Spleen (tissue), 13 donors: ENCODE results near the gene CD302. TPM values are rescaled to one million over a fixed set of nuclear protein-coding genes. Genes with fewer than 3 reads are reported as not detected.

Experiments used
- DNase-seq: peaks from one replicate; pipeline ENCODE4 v3.0.0-alpha.2; 2020
- H3K27ac ChIP-seq, 8 donors: fragments of 200-600 bp; sonication (generic) in 7 of 8; 1 replicate in 4 of 8; 2 replicates in 4 of 8; pipeline versions ENCODE4 v1.5.0 to v1.8.0; 2016 to 2021; ENCODE audit warnings: inconsistent platforms in 4 of 8, mild to moderate bottlenecking in 4 of 8, moderate library complexity in 1 of 8
- H3K27me3 ChIP-seq, 7 donors: fragments of 200-600 bp; sonication (generic) in 6 of 7; replicated peaks in 1 of 7; 1 replicate in 4 of 7; 2 replicates in 3 of 7; pipeline versions ENCODE4 v1.5.0 to v1.8.0; 2016 to 2021; ENCODE audit warnings: inconsistent platforms in 3 of 7, mild to moderate bottlenecking in 1 of 7
- H3K36me3 ChIP-seq, 6 donors: fragments of 200-600 bp; sonication (generic) in 5 of 6; 1 replicate in 4 of 6; 2 replicates in 2 of 6; pipeline versions ENCODE4 v1.5.0 to v1.8.0; 2016 to 2021; ENCODE audit warnings: inconsistent platforms in 2 of 6
- H3K4me1 ChIP-seq, 6 donors: fragments of 200-600 bp; sonication (generic) in 5 of 6; 1 replicate in 3 of 6; 2 replicates in 3 of 6; pipeline versions ENCODE4 v1.5.0 to v1.8.0; 2016 to 2021; ENCODE audit warnings: inconsistent platforms in 3 of 6
- H3K4me3 ChIP-seq, 8 donors: fragments of 200-600 bp; sonication (generic) in 7 of 8; 1 replicate in 4 of 8; 2 replicates in 4 of 8; pipeline versions ENCODE4 v1.5.0 to v1.8.0; 2016 to 2021; ENCODE audit warnings: inconsistent platforms in 4 of 8, mild to moderate bottlenecking in 4 of 8, moderate library complexity in 2 of 8
- H3K9me3 ChIP-seq, 8 donors: fragments of 200-600 bp; sonication (generic) in 7 of 8; 1 replicate in 4 of 8; 2 replicates in 4 of 8; pipeline versions ENCODE4 v1.5.0 to v1.8.0; 2016 to 2021; ENCODE audit warnings: inconsistent platforms in 4 of 8
- CTCF ChIP-seq, 11 experiments: fragments of 200-600 bp in 7 of 11; fragments of 450-650 bp in 4 of 11; sonication (generic) in 4 of 11; IDR thresholded peaks in 8 of 11; conservative IDR thresholded peaks in 3 of 11; 1 replicate in 7 of 11; 2 replicates in 4 of 11; pipeline versions ENCODE4 v1.4.0 to v1.8.0; 2016 to 2021; ENCODE audit warnings: antibody characterized with exemption in 11 of 11, inconsistent platforms in 4 of 11, mild to moderate bottlenecking in 1 of 11
- POLR2A ChIP-seq, 3 donors: fragments of 450-650 bp; IDR thresholded peaks; one replicate each; pipeline ENCODE4 v1.5.1; 2017; ENCODE audit warnings: antibody characterized with exemption in 3 of 3, mild to moderate bottlenecking in 1 of 3
- POLR2AphosphoS5 ChIP-seq, 3 donors: sonication (generic); formaldehyde crosslinking; IDR thresholded peaks; one replicate each; pipeline ENCODE4 v1.5.1; 2017; ENCODE audit warnings: antibody characterized with exemption in 3 of 3
- WGBS, 5 donors: extraction: QIAGEN DNeasy Blood & Tissue Kit in 3 of 5; methylation state at CpG; one replicate each; pipeline versions ENCODE4 v1.1.5 to v1.1.7; 2013 to 2018; 5-methylcytosine and 5-hydroxymethylcytosine counted together
- intact Hi-C: fragments of 100-400 bp; cut with DNase I; formaldehyde crosslinking; loops from one replicate; pipeline ENCODE4 v1.15.0; 2023; ENCODE audit warnings: low total_unique reads
- long read RNA-seq, 2 donors: transcript quantifications; one replicate each; lab custom pipeline, GENCODE V29; 2026
- polyA plus RNA-seq, 3 donors: library from polyadenylated mRNA; stranded (reverse); fragments of 200-250 nt; gene quantifications; one replicate each; pipeline ENCODE4 v1.2.1, GENCODE V29; 2013
- total RNA-seq, 7 donors: library from RNA; depleted of rRNA in 3 of 7; stranded (reverse); fragments of >200 nt in 3 of 7; fragmentation: NEBNext Ultra II Directional in 4 of 7; extraction: Animal tissue kit (Norgen Biotek cat#: 25700) in 4 of 7; gene quantifications; one replicate each; pipeline versions ENCODE4 v1.1.0 to v1.2.1, GENCODE V29; 2016 to 2021
- donor health status: healthy with polysubstance abuse.
- donor health status: DM: no; HTN: no; CAD: no; lungs with moderate emphysema.
- donor health status: DM: no; HTN: no; CAD: no.
- donor health status: Bipolar disorder and iron deficiency.
- donor health status: healthy.
- donor health status: DM: no; HTN: no; CAD: no.
- donor health status: DM: yes; HTN: yes; CAD: no.

Gene CD302, protein sequence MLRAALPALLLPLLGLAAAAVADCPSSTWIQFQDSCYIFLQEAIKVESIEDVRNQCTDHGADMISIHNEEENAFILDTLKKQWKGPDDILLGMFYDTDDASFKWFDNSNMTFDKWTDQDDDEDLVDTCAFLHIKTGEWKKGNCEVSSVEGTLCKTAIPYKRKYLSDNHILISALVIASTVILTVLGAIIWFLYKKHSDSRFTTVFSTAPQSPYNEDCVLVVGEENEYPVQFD
- 100 to 1,000 TPM in 1 of 7 donors, 10 to 100 TPM in 6; 32.8 to 103 (median 72.4) TPM for total RNA-seq
- 10 to 100 TPM in 2 of 3 donors, 1 to 10 TPM in 1; 8.6 to 16.0 (median 13.7) TPM for polyA plus RNA-seq
- long read RNA-seq, donor 1, transcript CD302-201 (6 exons, 3,741 nt), result major isoform, 18 of 20 reads
- long read RNA-seq, donor 1, partial matches to known transcripts, result 0 of 20 reads
- long read RNA-seq, donor 1, other reads (novel, unspliced or antisense), result 0 of 20 reads
- long read RNA-seq, donor 2, transcript CD302-201 (6 exons, 3,741 nt), result major isoform, 15 of 18 reads
- long read RNA-seq, donor 2, partial matches to known transcripts, result 0 of 18 reads
- long read RNA-seq, donor 2, other reads (novel, unspliced or antisense), result 0 of 18 reads

- WGBS, 5 donors, result 1 to 2% (median 2%) methylated on average over 50 to 82 of the region's 82 CpGs
- Histone ChIP-seq H3K27me3 (peaks cover 0 to 13% (median 0%) of the 10 kb centered on the region in 7 donors), H3K36me3 (no peaks in the 10 kb centered on the region), H3K4me1 (peaks cover 0 to 73% (median 31%) of the 10 kb centered on the region in 6 donors), H3K9me3 (no peaks in the 10 kb centered on the region), H3K4me3 (peak within 1 kb of the TSS; percentile 43 to 88 (median 62)), H3K27ac (peak within 1 kb of the TSS; percentile 78 to 96 (median 90))
- peak; percentile 91 for DNase-seq
- peak; percentile 73 to 87 (median 82) for TF ChIP-seq POLR2AphosphoS5 (IDR thresholded peaks at IDR 0.05)
- peak in 1 of 11 experiments; percentile 12 for TF ChIP-seq CTCF (IDR thresholded peaks at IDR 0.05 in 8 of 11, conservative IDR thresholded peaks at IDR 0.05 in 3 of 11)
- no peak for TF ChIP-seq POLR2A (IDR thresholded peaks at IDR 0.05)
- intact Hi-C loops, result no loop called here
Observed at GRCh38 chr2:159797543-159798375, at the start of gene CD302. CD302 (minus strand) TSS chr2:159798208; CDS start chr2:159798198, 10 bp downstream.

DNA sequence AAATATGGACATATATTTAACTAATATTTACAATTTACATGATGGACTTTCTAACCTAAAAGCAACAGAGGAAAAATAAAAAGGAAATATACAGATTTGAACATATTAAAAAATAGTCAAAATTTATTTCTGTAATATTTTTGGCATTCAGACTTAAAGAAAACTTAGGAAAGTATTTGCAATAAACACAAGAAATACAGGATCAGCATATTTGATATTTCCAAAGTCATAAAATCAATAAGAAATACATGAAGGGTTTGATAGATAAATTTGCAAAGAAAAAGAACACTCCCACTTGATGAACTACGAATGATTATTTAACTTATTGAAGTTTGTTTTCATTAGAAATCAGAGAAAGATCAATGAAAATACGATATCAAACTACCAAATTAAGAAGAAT lies 48.6 kb upstream of the CD302 start:
- no peaks in the 10 kb centered on the region for H3K27me3 ChIP-seq
- intact Hi-C loops, result no loop called here
- no peak overlapping the region for H3K27ac ChIP-seq
- H3K4me1 ChIP-seq, result no peaks in the 10 kb centered on the region
- peaks cover 0 to 94% (median 42%) of the 10 kb centered on the region in 6 donors for H3K36me3 ChIP-seq
- H3K4me3 ChIP-seq, result no peak overlapping the region
- no peak for DNase-seq
- TF ChIP-seq CTCF (IDR thresholded peaks at IDR 0.05 in 8 of 11, conservative IDR thresholded peaks at IDR 0.05 in 3 of 11), result no peak
- TF ChIP-seq POLR2AphosphoS5 (IDR thresholded peaks at IDR 0.05), result no peak
- no peak for TF ChIP-seq POLR2A (IDR thresholded peaks at IDR 0.05)
- H3K9me3 ChIP-seq, result no peaks in the 10 kb centered on the region
- WGBS, 5 donors, result 49 to 71% (median 50%) methylated on average over 2 of the region's 2 CpGs

- intact Hi-C loops, result no loop called here
- Histone ChIP-seq H3K4me1 (no peaks in the 10 kb centered on the region), H3K27me3 (no peaks in the 10 kb centered on the region), H3K27ac (no peak overlapping the region), H3K36me3 (peaks cover 0 to 93% (median 35%) of the 10 kb centered on the region in 6 donors), H3K4me3 (no peak overlapping the region), H3K9me3 (no peaks in the 10 kb centered on the region)
- no peak for DNase-seq
- WGBS, 5 donors, result 80 to 90% (median 86%) methylated on average over 5 of the region's 5 CpGs
- TF ChIP-seq POLR2AphosphoS5 (IDR thresholded peaks at IDR 0.05) (no peak), CTCF (IDR thresholded peaks at IDR 0.05 in 8 of 11, conservative IDR thresholded peaks at IDR 0.05 in 3 of 11) (no peak), POLR2A (IDR thresholded peaks at IDR 0.05) (no peak)
Observed at GRCh38 chr2:159840616-159841015, 42.6 kb upstream of the CD302 start.
